ENCODE measurements around the gene FCHSD2. TPM values are rescaled to one million over a fixed set of nuclear protein-coding genes. Genes with fewer than 3 reads are reported as not detected.

FCHSD2 gene
- total and polyA plus RNA-seq, 9 of the 15 experiments (the other 6 are each of a cell fraction or from before 2014, with no cell fraction given), result 1.8 to 14.7 (median 6.4) TPM

DNA sequence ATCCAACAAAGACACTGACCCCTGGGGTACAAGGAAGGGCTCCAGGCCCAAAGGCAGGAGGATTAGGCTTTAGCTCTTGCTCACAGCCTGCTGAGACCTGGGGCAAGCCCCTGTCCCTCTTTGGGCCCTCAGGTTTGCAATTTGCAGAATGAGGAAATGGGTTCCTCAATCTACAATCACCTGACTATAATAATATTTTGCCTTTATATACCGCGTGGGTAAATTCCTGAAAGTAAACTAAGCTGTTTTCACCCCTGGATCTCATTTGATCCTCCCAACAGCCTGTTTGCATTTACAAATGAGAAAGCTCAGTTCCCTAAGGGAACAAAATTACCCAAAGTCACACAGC lies 349.1 kb downstream of the FCHSD2 start (continued):
- TF ChIP-seq, protein P1, sequence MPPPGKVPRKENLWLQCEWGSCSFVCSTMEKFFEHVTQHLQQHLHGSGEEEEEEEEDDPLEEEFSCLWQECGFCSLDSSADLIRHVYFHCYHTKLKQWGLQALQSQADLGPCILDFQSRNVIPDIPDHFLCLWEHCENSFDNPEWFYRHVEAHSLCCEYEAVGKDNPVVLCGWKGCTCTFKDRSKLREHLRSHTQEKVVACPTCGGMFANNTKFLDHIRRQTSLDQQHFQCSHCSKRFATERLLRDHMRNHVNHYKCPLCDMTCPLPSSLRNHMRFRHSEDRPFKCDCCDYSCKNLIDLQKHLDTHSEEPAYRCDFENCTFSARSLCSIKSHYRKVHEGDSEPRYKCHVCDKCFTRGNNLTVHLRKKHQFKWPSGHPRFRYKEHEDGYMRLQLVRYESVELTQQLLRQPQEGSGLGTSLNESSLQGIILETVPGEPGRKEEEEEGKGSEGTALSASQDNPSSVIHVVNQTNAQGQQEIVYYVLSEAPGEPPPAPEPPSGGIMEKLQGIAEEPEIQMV (tag; conservative IDR thresholded peaks at IDR 0.05; ENCODE audit: low read depth), result no peak
- TF ChIP-seq, protein P2, sequence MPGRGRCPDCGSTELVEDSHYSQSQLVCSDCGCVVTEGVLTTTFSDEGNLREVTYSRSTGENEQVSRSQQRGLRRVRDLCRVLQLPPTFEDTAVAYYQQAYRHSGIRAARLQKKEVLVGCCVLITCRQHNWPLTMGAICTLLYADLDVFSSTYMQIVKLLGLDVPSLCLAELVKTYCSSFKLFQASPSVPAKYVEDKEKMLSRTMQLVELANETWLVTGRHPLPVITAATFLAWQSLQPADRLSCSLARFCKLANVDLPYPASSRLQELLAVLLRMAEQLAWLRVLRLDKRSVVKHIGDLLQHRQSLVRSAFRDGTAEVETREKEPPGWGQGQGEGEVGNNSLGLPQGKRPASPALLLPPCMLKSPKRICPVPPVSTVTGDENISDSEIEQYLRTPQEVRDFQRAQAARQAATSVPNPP (IDR thresholded peaks at IDR 0.05; ENCODE audit: borderline replicate concordance, insufficient read depth, insufficient read length), result no peak
- no peak for TF ChIP-seq SMC3 (conservative IDR thresholded peaks at IDR 0.05; ENCODE audit: insufficient read depth, low read depth, low read length)
- 0 out of 2 replicates have a peak, but pooled peaks have one; percentile 5 for TF ChIP-seq SMARCE1 (IDR thresholded peaks at IDR 0.05)
- TF ChIP-seq, protein P3, sequence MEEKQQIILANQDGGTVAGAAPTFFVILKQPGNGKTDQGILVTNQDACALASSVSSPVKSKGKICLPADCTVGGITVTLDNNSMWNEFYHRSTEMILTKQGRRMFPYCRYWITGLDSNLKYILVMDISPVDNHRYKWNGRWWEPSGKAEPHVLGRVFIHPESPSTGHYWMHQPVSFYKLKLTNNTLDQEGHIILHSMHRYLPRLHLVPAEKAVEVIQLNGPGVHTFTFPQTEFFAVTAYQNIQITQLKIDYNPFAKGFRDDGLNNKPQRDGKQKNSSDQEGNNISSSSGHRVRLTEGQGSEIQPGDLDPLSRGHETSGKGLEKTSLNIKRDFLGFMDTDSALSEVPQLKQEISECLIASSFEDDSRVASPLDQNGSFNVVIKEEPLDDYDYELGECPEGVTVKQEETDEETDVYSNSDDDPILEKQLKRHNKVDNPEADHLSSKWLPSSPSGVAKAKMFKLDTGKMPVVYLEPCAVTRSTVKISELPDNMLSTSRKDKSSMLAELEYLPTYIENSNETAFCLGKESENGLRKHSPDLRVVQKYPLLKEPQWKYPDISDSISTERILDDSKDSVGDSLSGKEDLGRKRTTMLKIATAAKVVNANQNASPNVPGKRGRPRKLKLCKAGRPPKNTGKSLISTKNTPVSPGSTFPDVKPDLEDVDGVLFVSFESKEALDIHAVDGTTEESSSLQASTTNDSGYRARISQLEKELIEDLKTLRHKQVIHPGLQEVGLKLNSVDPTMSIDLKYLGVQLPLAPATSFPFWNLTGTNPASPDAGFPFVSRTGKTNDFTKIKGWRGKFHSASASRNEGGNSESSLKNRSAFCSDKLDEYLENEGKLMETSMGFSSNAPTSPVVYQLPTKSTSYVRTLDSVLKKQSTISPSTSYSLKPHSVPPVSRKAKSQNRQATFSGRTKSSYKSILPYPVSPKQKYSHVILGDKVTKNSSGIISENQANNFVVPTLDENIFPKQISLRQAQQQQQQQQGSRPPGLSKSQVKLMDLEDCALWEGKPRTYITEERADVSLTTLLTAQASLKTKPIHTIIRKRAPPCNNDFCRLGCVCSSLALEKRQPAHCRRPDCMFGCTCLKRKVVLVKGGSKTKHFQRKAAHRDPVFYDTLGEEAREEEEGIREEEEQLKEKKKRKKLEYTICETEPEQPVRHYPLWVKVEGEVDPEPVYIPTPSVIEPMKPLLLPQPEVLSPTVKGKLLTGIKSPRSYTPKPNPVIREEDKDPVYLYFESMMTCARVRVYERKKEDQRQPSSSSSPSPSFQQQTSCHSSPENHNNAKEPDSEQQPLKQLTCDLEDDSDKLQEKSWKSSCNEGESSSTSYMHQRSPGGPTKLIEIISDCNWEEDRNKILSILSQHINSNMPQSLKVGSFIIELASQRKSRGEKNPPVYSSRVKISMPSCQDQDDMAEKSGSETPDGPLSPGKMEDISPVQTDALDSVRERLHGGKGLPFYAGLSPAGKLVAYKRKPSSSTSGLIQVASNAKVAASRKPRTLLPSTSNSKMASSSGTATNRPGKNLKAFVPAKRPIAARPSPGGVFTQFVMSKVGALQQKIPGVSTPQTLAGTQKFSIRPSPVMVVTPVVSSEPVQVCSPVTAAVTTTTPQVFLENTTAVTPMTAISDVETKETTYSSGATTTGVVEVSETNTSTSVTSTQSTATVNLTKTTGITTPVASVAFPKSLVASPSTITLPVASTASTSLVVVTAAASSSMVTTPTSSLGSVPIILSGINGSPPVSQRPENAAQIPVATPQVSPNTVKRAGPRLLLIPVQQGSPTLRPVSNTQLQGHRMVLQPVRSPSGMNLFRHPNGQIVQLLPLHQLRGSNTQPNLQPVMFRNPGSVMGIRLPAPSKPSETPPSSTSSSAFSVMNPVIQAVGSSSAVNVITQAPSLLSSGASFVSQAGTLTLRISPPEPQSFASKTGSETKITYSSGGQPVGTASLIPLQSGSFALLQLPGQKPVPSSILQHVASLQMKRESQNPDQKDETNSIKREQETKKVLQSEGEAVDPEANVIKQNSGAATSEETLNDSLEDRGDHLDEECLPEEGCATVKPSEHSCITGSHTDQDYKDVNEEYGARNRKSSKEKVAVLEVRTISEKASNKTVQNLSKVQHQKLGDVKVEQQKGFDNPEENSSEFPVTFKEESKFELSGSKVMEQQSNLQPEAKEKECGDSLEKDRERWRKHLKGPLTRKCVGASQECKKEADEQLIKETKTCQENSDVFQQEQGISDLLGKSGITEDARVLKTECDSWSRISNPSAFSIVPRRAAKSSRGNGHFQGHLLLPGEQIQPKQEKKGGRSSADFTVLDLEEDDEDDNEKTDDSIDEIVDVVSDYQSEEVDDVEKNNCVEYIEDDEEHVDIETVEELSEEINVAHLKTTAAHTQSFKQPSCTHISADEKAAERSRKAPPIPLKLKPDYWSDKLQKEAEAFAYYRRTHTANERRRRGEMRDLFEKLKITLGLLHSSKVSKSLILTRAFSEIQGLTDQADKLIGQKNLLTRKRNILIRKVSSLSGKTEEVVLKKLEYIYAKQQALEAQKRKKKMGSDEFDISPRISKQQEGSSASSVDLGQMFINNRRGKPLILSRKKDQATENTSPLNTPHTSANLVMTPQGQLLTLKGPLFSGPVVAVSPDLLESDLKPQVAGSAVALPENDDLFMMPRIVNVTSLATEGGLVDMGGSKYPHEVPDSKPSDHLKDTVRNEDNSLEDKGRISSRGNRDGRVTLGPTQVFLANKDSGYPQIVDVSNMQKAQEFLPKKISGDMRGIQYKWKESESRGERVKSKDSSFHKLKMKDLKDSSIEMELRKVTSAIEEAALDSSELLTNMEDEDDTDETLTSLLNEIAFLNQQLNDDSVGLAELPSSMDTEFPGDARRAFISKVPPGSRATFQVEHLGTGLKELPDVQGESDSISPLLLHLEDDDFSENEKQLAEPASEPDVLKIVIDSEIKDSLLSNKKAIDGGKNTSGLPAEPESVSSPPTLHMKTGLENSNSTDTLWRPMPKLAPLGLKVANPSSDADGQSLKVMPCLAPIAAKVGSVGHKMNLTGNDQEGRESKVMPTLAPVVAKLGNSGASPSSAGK (IDR thresholded peaks at IDR 0.05), result no peak
- TF ChIP-seq BRD9 (IDR thresholded peaks at IDR 0.05; ENCODE audit: low read depth, partially characterized antibody), result peak; percentile 30
- no peak for TF ChIP-seq ZNF24 (IDR thresholded peaks at IDR 0.05)
- TF ChIP-seq FUS (optimal IDR thresholded peaks at IDR 0.05; ENCODE audit: low read depth, low read length), result no peak
- TF ChIP-seq RBM14 (IDR thresholded peaks at IDR 0.05; ENCODE audit: borderline replicate concordance, insufficient read depth, low read depth, low read length), result no peak
- no peak for TF ChIP-seq ZNF384 (IDR thresholded peaks at IDR 0.05; ENCODE audit: low read depth, low read length)
- TF ChIP-seq, protein P4, sequence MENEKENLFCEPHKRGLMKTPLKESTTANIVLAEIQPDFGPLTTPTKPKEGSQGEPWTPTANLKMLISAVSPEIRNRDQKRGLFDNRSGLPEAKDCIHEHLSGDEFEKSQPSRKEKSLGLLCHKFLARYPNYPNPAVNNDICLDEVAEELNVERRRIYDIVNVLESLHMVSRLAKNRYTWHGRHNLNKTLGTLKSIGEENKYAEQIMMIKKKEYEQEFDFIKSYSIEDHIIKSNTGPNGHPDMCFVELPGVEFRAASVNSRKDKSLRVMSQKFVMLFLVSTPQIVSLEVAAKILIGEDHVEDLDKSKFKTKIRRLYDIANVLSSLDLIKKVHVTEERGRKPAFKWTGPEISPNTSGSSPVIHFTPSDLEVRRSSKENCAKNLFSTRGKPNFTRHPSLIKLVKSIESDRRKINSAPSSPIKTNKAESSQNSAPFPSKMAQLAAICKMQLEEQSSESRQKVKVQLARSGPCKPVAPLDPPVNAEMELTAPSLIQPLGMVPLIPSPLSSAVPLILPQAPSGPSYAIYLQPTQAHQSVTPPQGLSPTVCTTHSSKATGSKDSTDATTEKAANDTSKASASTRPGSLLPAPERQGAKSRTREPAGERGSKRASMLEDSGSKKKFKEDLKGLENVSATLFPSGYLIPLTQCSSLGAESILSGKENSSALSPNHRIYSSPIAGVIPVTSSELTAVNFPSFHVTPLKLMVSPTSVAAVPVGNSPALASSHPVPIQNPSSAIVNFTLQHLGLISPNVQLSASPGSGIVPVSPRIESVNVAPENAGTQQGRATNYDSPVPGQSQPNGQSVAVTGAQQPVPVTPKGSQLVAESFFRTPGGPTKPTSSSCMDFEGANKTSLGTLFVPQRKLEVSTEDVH (IDR thresholded peaks at IDR 0.05; ENCODE audit: low read depth, partially characterized antibody), result no peak

Data from K562 (cell line).